ENCODE results near the gene NEK8.
"Not testable (repeated sequence)": the region's sequence is repeated elsewhere in the genome, so short reads cannot be mapped to it uniquely, and the experiment has no call there.

Gene NEK8

DNA sequence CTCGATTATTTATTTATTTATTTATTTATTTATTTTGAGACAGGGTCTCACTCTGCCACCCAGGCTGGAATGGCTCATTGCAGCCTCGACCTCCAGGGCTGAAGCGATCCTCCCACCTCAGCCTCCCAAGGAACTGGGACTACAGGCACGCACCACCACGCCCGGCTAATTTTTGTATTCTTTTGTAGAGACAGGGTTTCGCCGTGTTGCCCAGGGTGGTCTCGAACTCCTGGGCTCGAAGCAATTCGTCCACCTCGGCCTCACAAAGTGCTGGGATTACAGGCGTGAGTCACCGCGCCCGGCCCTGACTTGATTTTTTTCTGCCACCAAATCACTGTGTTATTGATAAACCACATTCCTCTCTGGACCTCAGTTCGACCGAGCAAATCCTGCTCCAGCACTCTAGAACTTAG lies 9.6 kb upstream of the NEK8 start:
- Histone ChIP-seq H3K4me1 (ENCODE audit: control insufficient read depth, insufficient read depth, low read length, unreplicated experiment) (peaks cover 28% of the 10 kb centered on the region), H3K27ac (ENCODE audit: low read depth, low read length) (peak overlapping the region; percentile 75), H3K27me3 (ENCODE audit: insufficient read depth, low read length) (no peaks in the 10 kb centered on the region), H3K4me3 (ENCODE audit: low read depth, low read length) (peak overlapping the region; percentile 95), H3K36me3 (ENCODE audit: insufficient read depth, low read length) (peaks cover 39% of the 10 kb centered on the region), H2AFZ (ENCODE audit: low read length, unreplicated experiment) (no peak overlapping the region), H3K79me2 (ENCODE audit: control insufficient read depth, insufficient read depth, low read length, unreplicated experiment) (peaks cover 63% of the 10 kb centered on the region)

DNA sequence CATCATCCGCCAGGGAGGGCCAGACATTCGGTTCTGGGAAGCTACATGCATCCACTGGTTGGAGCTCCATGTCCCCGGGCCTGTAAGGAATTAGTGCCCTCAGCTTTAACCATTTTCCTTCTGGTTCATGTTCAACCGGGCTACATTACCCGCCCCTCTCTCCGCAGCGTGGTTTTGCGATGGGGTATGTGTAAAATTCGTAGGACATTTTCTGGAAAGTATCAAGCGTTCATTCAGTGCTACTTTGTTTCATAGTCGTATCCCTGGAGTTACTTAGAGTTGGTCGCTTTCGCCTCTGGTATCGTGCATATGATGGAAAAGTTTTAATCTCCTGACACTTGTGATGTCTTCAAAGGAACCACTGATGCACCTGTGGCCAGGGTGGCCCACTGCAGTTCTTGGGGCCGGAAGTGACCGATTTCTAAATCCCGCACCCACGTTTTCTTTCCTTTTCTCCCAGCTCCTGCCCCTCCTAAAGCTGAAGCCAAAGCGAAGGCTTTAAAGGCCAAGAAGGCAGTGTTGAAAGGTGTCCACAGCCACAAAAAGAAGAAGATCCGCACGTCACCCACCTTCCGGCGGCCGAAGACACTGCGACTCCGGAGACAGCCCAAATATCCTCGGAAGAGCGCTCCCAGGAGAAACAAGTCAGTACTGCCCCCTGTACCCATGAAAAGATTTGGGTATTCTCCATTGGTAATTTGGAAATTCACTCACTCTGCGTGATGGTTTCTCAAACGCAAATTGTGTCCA lies 8.2 kb upstream of the NEK8 start:
- peak overlapping the region; percentile 75 for H3K27ac ChIP-seq (ENCODE audit: low read depth, low read length)
- H3K27me3 ChIP-seq (ENCODE audit: insufficient read depth, low read length), result no peaks in the 10 kb centered on the region
- H2AFZ ChIP-seq (ENCODE audit: low read length, unreplicated experiment), result no peak overlapping the region
- peaks cover 28% of the 10 kb centered on the region for H3K36me3 ChIP-seq (ENCODE audit: insufficient read depth, low read length)
- peak overlapping the region; percentile 95 for H3K4me3 ChIP-seq (ENCODE audit: low read depth, low read length)
- H3K4me1 ChIP-seq (ENCODE audit: control insufficient read depth, insufficient read depth, low read length, unreplicated experiment), result peaks cover 40% of the 10 kb centered on the region
- peaks cover 57% of the 10 kb centered on the region for H3K79me2 ChIP-seq (ENCODE audit: control insufficient read depth, insufficient read depth, low read length, unreplicated experiment)

DNA sequence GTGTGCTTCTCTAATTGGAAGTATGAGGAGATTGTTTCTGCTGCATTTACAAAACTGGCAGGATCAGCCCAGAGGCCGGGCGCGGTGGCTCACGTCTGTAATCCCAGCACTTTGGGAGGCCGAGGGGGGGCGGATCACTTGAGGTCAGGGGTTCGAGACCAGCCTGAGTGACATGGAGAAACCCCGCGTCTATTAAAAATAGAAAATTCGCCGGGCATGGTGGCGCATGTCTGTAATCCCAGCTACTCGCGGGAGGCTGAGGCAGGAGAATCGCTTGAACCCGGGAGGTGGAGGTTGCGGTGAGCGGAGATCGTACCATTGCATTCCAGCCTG lies 7.6 kb upstream of the NEK8 start:
- Histone ChIP-seq H3K36me3 (ENCODE audit: insufficient read depth, low read length) (peaks cover 27% of the 10 kb centered on the region), H3K27ac (ENCODE audit: low read depth, low read length) (peak overlapping the region; percentile 75), H3K4me1 (ENCODE audit: control insufficient read depth, insufficient read depth, low read length, unreplicated experiment) (peaks cover 35% of the 10 kb centered on the region), H3K4me3 (ENCODE audit: low read depth, low read length) (peak overlapping the region; percentile 95), H3K79me2 (ENCODE audit: control insufficient read depth, insufficient read depth, low read length, unreplicated experiment) (peaks cover 52% of the 10 kb centered on the region)
- not testable (repeated sequence) for H2AFZ ChIP-seq (ENCODE audit: low read length, unreplicated experiment); H3K27me3 ChIP-seq (ENCODE audit: insufficient read depth, low read length)

DNA sequence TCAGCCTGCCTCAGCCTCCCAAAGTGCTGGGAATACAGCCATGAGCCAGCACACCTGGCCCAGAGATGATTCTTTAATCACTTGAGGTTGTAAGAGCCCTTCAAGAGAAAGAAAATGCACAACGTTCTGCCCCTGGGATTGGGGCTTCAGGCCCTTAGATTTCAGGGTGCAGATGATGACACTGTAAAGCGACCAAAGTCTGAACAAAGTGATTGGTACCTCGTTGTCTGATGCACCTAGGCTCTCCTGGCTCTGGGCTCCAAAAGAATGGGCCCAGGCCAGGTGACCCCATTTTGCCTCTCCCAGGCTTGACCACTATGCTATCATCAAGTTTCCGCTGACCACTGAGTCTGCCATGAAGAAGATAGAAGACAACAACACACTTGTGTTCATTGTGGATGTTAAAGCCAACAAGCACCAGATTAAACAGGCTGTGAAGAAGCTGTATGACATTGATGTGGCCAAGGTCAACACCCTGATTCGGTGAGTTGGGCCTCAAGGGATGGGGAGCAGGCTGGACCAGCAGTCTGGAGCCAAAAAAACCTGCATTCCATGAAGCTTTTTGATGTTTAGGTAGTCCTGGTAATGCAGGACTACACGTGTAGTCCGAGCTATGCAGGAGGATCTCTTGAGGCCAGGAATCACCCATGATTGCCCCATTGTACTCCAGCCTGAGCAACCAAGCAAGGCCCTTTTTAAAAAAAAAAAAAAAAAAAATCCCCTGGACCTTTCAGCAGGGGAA lies 6.0 kb upstream of the NEK8 start:
- Histone ChIP-seq H3K4me1 (ENCODE audit: control insufficient read depth, insufficient read depth, low read length, unreplicated experiment) (peaks cover 30% of the 10 kb centered on the region), H3K4me3 (ENCODE audit: low read depth, low read length) (peak overlapping the region; percentile 95), H2AFZ (ENCODE audit: low read length, unreplicated experiment) (no peak overlapping the region), H3K36me3 (ENCODE audit: insufficient read depth, low read length) (peaks cover 27% of the 10 kb centered on the region), H3K27me3 (ENCODE audit: insufficient read depth, low read length) (no peaks in the 10 kb centered on the region), H3K79me2 (ENCODE audit: control insufficient read depth, insufficient read depth, low read length, unreplicated experiment) (peaks cover 36% of the 10 kb centered on the region), H3K27ac (ENCODE audit: low read depth, low read length) (peak overlapping the region; percentile 46)

DNA sequence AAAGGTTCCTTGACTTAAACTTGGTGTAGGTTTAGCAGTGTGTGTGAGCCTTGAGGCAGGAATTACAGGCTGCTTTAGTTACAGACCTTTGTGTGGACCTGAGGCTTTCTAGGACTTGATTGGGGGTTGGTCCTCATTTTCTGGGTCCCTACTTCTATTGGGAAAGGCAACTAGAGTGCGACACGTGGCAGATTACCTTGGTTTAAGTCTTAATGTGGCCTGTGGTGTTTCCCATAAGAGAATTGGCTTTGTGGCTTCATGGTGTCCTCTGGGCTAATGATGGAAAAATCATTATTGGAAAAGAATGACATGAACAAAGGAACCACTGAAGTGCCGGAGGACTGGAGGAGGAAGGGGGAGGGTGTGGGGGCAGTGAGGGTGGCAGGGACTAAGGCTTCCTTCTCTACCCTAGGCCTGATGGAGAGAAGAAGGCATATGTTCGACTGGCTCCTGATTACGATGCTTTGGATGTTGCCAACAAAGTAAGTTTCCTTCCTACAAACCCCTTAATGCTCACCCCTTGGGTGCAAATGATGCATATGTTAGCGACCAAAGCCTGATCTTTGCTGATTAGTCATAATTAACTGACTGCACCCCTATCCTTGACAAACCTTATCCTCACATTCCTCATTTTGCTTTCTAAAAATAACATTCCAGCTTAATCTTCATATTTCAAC lies 5.3 kb upstream of the NEK8 start:
- Histone ChIP-seq H3K4me1 (ENCODE audit: control insufficient read depth, insufficient read depth, low read length, unreplicated experiment) (peaks cover 28% of the 10 kb centered on the region), H3K27ac (ENCODE audit: low read depth, low read length) (peak overlapping the region; percentile 46), H3K79me2 (ENCODE audit: control insufficient read depth, insufficient read depth, low read length, unreplicated experiment) (peaks cover 36% of the 10 kb centered on the region), H3K27me3 (ENCODE audit: insufficient read depth, low read length) (no peaks in the 10 kb centered on the region), H2AFZ (ENCODE audit: low read length, unreplicated experiment) (no peak overlapping the region), H3K4me3 (ENCODE audit: low read depth, low read length) (peak overlapping the region; percentile 95), H3K36me3 (ENCODE audit: insufficient read depth, low read length) (peaks cover 27% of the 10 kb centered on the region)

DNA sequence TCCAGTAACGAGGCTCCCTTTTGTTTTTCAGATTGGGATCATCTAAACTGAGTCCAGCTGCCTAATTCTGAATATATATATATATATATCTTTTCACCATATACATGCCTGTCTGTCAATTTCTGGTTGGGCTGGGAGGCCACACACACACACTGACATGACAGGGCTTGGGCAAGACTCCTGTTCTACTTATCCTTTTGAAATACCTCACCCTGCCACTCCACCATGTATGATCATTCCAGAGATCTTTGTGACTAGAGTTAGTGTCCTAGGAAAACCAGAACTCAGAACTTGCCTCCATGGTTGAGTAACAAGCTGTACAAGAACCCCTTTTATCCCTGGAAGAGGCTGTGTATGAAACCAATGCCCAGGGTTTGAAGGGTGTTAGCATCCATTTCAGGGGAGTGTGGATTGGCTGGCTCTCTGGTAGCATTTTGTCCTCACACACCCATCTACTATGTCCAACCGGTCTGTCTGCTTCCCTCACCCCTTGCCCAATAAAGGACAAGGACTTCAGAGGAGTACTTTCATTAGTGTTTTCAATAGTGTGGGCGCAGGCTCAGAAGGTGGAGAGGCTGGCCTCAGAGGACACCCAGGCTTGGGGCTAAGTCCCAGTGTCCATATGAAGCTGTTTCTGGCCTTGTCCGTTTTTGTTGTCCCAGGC lies 4.6 kb upstream of the NEK8 start:
- Histone ChIP-seq H3K27ac (ENCODE audit: low read depth, low read length) (peak overlapping the region; percentile 69), H3K4me1 (ENCODE audit: control insufficient read depth, insufficient read depth, low read length, unreplicated experiment) (peaks cover 23% of the 10 kb centered on the region), H3K79me2 (ENCODE audit: control insufficient read depth, insufficient read depth, low read length, unreplicated experiment) (peaks cover 36% of the 10 kb centered on the region), H3K4me3 (ENCODE audit: low read depth, low read length) (0 out of 2 replicates have a peak overlapping the region, but pooled peaks have one; percentile 85), H3K36me3 (ENCODE audit: insufficient read depth, low read length) (peaks cover 27% of the 10 kb centered on the region)
- not testable (repeated sequence) for H3K27me3 ChIP-seq (ENCODE audit: insufficient read depth, low read length); H2AFZ ChIP-seq (ENCODE audit: low read length, unreplicated experiment)

DNA sequence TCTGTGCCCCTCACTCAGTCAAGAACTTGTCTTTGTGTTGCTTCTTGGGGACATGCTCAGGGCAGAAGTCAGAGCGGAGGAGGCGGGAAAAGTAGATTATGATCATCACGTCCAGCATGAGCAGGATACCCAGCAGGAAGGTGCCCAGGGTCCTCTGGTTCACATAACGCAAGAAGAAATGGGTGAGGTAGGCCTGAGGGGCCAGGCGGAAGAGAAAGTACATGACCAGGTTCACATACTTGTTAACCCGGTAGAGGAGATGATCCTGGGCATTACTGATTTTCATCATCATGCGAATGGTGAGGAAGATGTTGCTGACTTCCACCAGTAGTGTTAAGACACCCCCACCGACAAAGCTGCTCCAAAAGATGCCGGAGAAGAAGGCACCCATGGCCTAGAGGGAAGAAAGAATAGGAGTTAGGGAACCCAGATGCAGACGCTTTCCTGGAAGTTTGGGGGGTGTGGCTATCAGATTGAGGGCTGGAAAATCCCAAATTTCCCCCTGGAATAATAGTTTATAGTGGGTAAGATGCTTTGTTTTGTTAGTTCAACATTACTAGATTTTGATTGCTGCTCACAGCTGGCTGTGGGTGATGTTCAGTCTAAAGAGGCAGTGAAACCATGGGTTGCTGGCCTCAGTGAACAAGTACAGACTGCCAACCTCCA lies 4.0 kb upstream of the NEK8 start:
- peaks cover 23% of the 10 kb centered on the region for H3K4me1 ChIP-seq (ENCODE audit: control insufficient read depth, insufficient read depth, low read length, unreplicated experiment)
- peak overlapping the region; percentile 85 for H3K4me3 ChIP-seq (ENCODE audit: low read depth, low read length)
- peak overlapping the region; percentile 69 for H3K27ac ChIP-seq (ENCODE audit: low read depth, low read length)
- H3K36me3 ChIP-seq (ENCODE audit: insufficient read depth, low read length), result peaks cover 27% of the 10 kb centered on the region
- no peaks in the 10 kb centered on the region for H3K27me3 ChIP-seq (ENCODE audit: insufficient read depth, low read length)
- H2AFZ ChIP-seq (ENCODE audit: low read length, unreplicated experiment), result no peak overlapping the region
- H3K79me2 ChIP-seq (ENCODE audit: control insufficient read depth, insufficient read depth, low read length, unreplicated experiment), result peaks cover 36% of the 10 kb centered on the region

DNA sequence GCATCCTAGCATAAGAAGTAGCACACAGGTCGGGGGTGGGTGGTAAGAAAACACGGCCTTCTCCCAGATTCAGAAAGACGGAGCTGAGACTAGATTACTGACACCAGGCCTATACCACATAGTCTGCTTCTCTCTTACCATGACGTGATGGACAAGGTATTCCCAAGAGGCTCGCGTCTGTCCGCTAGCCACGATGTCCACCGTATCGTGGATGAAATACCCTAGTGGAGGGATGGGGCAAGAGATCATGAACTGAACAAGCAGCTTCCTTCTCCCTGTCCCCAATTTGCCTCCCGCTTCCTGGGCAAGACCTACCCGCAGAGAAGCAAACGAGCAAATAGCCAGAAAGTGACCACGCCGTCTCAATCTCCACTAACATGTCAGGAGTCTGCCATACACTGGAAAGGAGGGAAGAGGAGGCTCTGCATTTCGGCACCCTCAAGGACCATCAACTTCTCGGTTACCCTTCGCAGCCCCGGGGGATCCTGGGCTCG lies 3.4 kb upstream of the NEK8 start:
- Histone ChIP-seq H3K36me3 (ENCODE audit: insufficient read depth, low read length) (peaks cover 27% of the 10 kb centered on the region), H3K27me3 (ENCODE audit: insufficient read depth, low read length) (no peaks in the 10 kb centered on the region), H3K4me1 (ENCODE audit: control insufficient read depth, insufficient read depth, low read length, unreplicated experiment) (peaks cover 23% of the 10 kb centered on the region)

DNA sequence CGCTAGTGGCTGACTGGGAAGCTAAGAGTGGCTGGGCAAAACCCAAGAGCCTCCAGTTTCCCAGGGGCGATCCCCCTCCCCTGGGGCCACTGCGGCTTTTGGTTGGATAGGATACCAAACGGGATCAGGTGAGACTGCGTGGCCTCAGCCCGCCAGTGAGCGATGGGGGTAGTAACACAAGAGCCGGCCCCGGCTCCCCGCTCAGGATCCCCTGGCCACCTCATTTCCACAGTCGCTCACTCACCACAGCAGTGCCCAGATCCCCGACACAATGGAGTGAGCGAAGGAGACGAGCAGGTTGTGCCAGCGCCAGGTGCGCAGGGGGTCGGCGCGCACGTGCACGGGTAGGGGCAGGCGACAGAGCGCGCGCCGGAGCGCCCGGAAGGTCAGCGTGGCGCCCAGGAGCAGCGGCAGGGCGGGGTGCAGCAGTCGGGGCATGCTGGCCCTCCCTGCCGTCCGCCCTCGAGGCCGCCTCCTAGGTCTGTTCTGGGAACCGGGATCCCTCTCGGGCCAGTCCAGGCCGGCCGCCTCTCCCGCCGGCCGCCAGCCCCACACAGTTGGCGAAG lies 2.8 kb upstream of the NEK8 start:
- Histone ChIP-seq H3K4me1 (ENCODE audit: control insufficient read depth, insufficient read depth, low read length, unreplicated experiment) (peaks cover 23% of the 10 kb centered on the region), H3K27me3 (ENCODE audit: insufficient read depth, low read length) (no peaks in the 10 kb centered on the region), H3K36me3 (ENCODE audit: insufficient read depth, low read length) (peaks cover 26% of the 10 kb centered on the region), H3K79me2 (ENCODE audit: control insufficient read depth, insufficient read depth, low read length, unreplicated experiment) (peaks cover 27% of the 10 kb centered on the region), H3K4me3 (ENCODE audit: low read depth, low read length) (peak overlapping the region; percentile 85), H2AFZ (ENCODE audit: low read length, unreplicated experiment) (peak overlapping the region; percentile 48), H3K27ac (ENCODE audit: low read depth, low read length) (peak overlapping the region; percentile 69)

More for the DNA sequence above, 3.4 kb upstream of the NEK8 start:
- peak overlapping the region; percentile 69 for H3K27ac ChIP-seq (ENCODE audit: low read depth, low read length)
- H2AFZ ChIP-seq (ENCODE audit: low read length, unreplicated experiment), result no peak overlapping the region
- H3K79me2 ChIP-seq (ENCODE audit: control insufficient read depth, insufficient read depth, low read length, unreplicated experiment), result peaks cover 32% of the 10 kb centered on the region
- peak overlapping the region; percentile 85 for H3K4me3 ChIP-seq (ENCODE audit: low read depth, low read length)

All from ACC112 (cell line).